Middle frontal gyrus (tissue), 1 donor: ENCODE measurements around the gene TYMP.

Experiments
- DNase-seq: peaks from one replicate; pipeline ENCODE4 v3.0.0-alpha.2; 2015; ENCODE audit warnings: low spot score; ENCODE audit errors: extremely low spot score

TYMP gene

GRCh38 chr22:50485221-50486131, 44.3 kb downstream of the TYMP start:
- no peak for DNase-seq

GRCh38 chr22:50483977-50484853, 45.6 kb downstream of the TYMP start:
- DNase-seq: no peak

GRCh38 chr22:50483556-50483955, 46.3 kb downstream of the TYMP start:
- DNase-seq: no peak

GRCh38 chr22:50483106-50483505, 46.7 kb downstream of the TYMP start:
- DNase-seq: no peak

- no peak for DNase-seq
Measured at GRCh38 chr22:50482107-50483074, 47.4 kb downstream of the TYMP start.

- DNase-seq: no peak
Measured at GRCh38 chr22:50481440-50482106, 48.2 kb downstream of the TYMP start, which contains the start of gene ADM2. Gene ADM2, plus strand, starts transcription at chr22:50481543. Its CDS starts 305 bp downstream, at chr22:50481848.

- DNase-seq: no peak
Measured at GRCh38 chr22:50481045-50481439, 48.8 kb downstream of the TYMP start.

GRCh38 chr22:50479721-50480120, 50.1 kb downstream of the TYMP start:
- no peak for DNase-seq

GRCh38 chr22:50477923-50478322, 51.9 kb downstream of the TYMP start:
- DNase-seq: no peak

GRCh38 chr22:50476868-50477267, 52.9 kb downstream of the TYMP start:
- DNase-seq: no peak
